NCI-H146 (cell line): ENCODE measurements around the gene CYB5R3.

Experiments used
- DNase-seq: peaks from one replicate; lab custom pipeline; 2025; lab: John Stamatoyannopoulos, UW

Gene CYB5R3

GRCh38 chr22:42645341-42645937 is 3.8 kb downstream of the CYB5R3 start:
- no peak for DNase-seq

- DNase-seq: no peak
These were observed 4.5 kb downstream of the CYB5R3 start for GRCh38 chr22:42644422-42645340.

- no peak for DNase-seq
These were observed 5.4 kb downstream of the CYB5R3 start for GRCh38 chr22:42643634-42644421.

- peak; percentile 36 for DNase-seq
These were observed 6.2 kb downstream of the CYB5R3 start for GRCh38 chr22:42642806-42643633.

GRCh38 chr22:42641801-42642413 is 7.3 kb downstream of the CYB5R3 start:
- DNase-seq: no peak

- DNase-seq: no peak
These were observed 9.5 kb downstream of the CYB5R3 start for GRCh38 chr22:42639541-42640241.

- DNase-seq: no peak
These were observed 11.6 kb downstream of the CYB5R3 start for GRCh38 chr22:42637555-42637954.

- DNase-seq: no peak
These were observed 12.7 kb downstream of the CYB5R3 start for GRCh38 chr22:42636506-42636905.

- DNase-seq: no peak
These were observed 13.7 kb downstream of the CYB5R3 start for GRCh38 chr22:42635531-42635930.

- no peak for DNase-seq
These were observed 16.2 kb downstream of the CYB5R3 start for GRCh38 chr22:42633013-42633412.

- no peak for DNase-seq
These were observed 17.1 kb downstream of the CYB5R3 start for GRCh38 chr22:42632096-42632495.

GRCh38 chr22:42630901-42631602 is 18.1 kb downstream of the CYB5R3 start:
- no peak for DNase-seq

- DNase-seq: no peak
These were observed 19.0 kb downstream of the CYB5R3 start for GRCh38 chr22:42630211-42630610.

- no peak for DNase-seq
These were observed 21.2 kb downstream of the CYB5R3 start for GRCh38 chr22:42627981-42628380.

GRCh38 chr22:42626951-42627625 is 22.1 kb downstream of the CYB5R3 start:
- DNase-seq: no peak

- no peak for DNase-seq
These were observed 22.8 kb downstream of the CYB5R3 start for GRCh38 chr22:42626431-42626830.

GRCh38 chr22:42625416-42625815 is 23.8 kb downstream of the CYB5R3 start:
- no peak for DNase-seq

- DNase-seq: no peak
These were observed 24.6 kb downstream of the CYB5R3 start for GRCh38 chr22:42624551-42625106.
